ENCODE data around the gene TMEM167B.
"Not testable (repeated sequence)": the region's sequence is repeated elsewhere in the genome, so short reads cannot be mapped to it uniquely, and the experiment has no call there.

TMEM167B gene

GRCh38 chr1:109090196-109091077 is at the start of gene TMEM167B:
TSS of gene TMEM167B (plus strand) at chr1:109090764. CDS start at chr1:109090873, 109 bp downstream.
- peak; percentile 63 to 68 for DNase-seq (ENCODE audit: low read depth in 2 of 2)

- peak in 1 of 2 donors; percentile 13 for DNase-seq (ENCODE audit: low read depth in 2 of 2)
Observed at GRCh38 chr1:109040989-109041620, 49.5 kb upstream of the TMEM167B start.

GRCh38 chr1:109041621-109042468 is 48.7 kb upstream of the TMEM167B start, which contains the start of gene WDR47:
TSS of gene WDR47 (minus strand) at chr1:109042102. CDS start at chr1:109023512, 18,590 bp downstream.
- DNase-seq (ENCODE audit: low read depth in 2 of 2) = peak; percentile 86 to 90

DNA sequence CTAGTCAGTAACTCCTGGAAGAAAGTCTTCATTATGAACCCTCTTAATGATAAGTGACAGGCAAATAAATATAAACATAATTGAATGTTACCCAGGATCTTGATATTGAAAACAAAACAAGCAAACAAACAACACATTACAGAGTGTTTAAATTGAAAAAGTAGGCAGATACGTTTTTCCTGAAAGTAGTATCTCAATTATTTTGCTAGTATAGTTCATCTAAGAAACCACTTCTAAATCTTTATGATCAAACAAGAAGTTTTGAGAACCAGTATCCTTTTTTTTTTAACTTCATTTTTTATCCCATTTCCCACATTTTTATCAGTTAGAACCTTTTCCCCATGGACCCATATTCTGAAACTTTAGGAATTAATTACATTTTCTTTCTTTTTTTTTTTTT is 45.0 kb upstream of the TMEM167B start:
- no peak for DNase-seq (ENCODE audit: low read depth in 2 of 2)

GRCh38 chr1:109046671-109047070 is 43.9 kb upstream of the TMEM167B start:
- DNase-seq (ENCODE audit: low read depth in 2 of 2) = no peak

GRCh38 chr1:109047339-109047738 is 43.2 kb upstream of the TMEM167B start:
- no peak for DNase-seq (ENCODE audit: low read depth in 2 of 2)

DNA sequence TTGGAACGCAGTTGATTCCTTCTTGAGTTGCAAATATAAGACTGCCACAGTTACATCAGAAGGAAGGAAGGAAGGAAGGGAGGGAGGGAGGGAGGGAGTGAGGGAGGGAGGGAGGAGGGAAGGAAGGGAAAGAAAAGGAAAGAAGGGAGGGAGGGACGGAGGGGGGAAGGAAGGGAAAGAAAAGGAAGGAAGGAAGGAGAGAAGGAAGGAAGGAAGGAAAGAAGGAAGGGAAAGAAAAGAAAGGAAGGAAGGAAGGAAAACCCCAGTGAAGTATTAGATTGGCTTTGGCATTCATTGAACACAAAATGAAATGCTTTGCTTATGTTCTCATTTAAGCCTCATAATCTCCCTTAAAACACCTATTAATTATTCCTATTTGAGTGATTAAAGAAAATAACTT is 42.2 kb upstream of the TMEM167B start:
- DNase-seq (ENCODE audit: low read depth in 2 of 2) = no peak

- no peak for DNase-seq (ENCODE audit: low read depth in 2 of 2)
Observed at GRCh38 chr1:109050228-109050995, 40.2 kb upstream of the TMEM167B start.

DNA sequence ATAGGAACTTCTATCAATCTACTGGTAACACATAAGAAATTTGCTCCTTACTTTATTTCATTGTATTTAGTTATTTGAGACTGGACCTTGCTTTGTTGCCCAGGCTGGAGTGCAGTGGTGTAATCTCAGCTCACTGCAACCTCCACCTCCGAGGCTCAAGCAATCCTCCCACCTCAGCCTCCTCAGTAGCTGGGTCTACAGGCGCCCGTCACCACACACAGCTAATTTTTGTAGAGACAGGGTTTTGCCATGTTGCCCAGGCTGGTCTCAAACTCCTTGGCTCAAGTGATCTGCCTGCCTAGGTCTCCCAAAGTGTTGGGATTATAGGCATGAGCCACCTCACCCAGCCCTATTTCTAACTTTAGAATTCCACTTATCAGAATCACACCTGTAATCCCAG is 38.4 kb upstream of the TMEM167B start:
- not testable (repeated sequence) for DNase-seq (ENCODE audit: low read depth in 2 of 2)

DNA sequence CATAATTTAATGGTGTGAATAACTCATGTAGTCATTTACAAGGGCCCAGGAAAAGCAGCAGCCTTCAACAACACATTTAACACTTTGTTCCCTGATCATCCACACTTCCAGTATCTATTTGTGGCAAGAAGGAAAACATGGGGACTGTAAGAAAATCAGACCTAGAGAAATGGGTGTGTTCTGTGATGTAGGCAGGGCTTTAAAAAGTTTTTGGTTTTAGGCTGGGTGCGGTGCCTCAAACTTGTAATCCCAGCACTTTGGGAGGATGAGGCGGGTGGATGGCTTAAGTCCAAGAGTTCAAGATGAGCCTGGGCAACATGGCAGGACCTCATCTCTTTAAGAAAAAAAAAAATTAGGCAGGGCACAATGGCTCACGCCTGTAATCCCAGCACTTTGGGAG is 34.5 kb upstream of the TMEM167B start:
- DNase-seq (ENCODE audit: low read depth in 2 of 2) = no peak

GRCh38 chr1:109059026-109059425 is 31.5 kb upstream of the TMEM167B start:
- no peak for DNase-seq (ENCODE audit: low read depth in 2 of 2)

DNA sequence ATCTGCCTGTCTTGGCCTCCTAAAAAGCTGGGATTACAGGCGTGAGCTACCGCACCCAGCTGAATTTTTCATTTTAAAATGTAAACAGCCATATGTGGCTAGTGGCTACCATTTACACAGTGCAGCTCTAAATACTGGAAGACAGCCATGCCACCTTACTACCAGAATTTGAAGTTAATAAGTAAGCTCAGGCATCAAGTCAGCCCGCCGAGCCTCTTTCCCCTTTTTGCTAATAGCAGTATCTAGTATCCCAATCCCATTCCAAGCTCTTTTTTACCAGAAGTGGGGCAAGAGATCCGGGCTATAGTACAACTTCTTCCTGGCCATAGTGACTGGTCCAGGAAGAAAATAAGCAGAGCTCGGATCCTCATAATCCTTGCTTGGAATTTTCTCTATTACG is 29.9 kb upstream of the TMEM167B start:
- no peak for DNase-seq (ENCODE audit: low read depth in 2 of 2)

- no peak for DNase-seq (ENCODE audit: low read depth in 2 of 2)
Observed at GRCh38 chr1:109061183-109061582, 29.4 kb upstream of the TMEM167B start.

DNA sequence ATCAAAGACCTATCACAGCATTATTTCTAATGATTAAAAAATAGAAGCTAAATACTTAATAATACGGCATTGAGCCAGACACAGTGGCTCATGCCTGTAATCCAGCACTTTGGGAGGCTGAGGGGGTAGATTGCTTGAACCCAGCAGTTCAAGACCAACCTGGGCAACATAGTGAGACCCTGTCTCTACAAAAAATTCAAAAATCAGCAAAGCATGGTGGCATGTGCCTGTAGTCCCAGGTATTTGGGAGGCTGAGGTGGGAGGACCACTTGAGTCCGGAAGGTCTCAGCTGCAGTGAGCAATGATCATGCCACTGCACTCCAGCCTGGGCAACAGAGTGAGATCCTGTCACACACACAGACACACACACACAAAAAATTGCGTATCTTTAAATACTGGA is 25.4 kb upstream of the TMEM167B start:
- DNase-seq (ENCODE audit: low read depth in 2 of 2) = no peak

DNA sequence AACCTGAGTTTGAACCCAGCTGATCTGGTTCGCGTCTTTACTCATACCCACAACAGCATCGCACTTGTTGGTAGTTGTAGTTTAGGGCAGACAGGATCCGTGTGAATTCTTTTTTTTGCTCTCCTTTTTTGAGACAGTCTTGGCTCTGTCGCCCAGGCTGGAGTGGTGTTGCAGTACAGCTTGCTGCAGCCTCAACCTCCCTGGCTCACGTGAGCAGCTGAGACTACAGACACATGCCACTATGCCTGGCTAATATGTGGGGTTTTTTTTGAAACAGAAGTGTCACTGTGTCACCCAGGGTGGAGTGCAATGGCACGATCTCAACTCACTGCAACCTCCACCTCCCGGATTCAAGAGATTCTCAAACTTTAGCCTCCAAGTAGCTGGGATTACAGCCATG is 22.7 kb upstream of the TMEM167B start:
- no peak for DNase-seq (ENCODE audit: low read depth in 2 of 2)

- no peak for DNase-seq (ENCODE audit: low read depth in 2 of 2)
Observed at GRCh38 chr1:109069294-109069693, 21.3 kb upstream of the TMEM167B start.

DNA sequence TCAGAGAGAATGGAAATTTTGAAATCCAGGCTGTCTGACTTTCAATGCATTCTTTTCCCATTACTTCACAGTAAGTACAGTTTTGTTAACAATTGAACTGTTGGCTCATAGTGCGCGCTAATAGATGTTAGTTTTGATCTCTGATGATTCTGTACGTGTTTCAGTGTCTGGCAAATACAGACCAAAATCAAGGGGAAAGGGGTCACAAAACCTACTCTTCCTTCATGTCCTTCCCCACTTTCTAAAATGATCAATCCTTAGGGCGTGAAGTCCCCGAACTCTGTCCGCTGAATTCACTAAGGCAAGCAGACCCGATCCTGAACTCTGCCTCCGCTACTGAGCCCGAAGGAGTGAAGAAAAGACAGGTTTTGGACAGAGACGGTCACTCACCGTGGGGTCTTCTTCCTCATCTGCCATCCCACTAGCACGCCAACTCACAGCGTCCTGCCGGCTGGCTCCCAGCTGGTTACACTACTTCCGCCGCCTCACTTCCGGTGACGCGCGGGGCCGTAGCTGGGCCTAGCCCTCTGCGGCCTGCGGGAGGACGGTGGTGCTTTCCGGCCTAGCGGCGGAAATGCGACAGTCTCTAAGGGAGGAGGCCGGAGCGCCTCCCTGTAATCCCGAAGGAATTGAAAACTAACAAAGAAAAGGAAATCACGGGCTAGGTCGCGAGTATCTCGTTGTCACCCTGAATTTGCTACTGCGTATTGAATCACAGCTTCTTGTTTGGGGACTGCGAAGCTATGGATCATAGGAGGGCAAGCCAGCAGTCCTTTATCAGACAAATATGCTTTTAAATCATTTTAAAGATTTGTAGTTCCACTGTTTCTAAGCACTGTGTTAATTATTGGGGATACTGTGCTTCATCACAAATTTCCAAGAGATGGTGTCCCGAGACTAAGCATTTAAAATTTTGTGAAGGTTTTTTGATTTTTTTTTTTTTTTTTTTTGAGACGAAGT is 14.8 kb upstream of the TMEM167B start, which contains the start of gene TAF13:
TAF13 (minus strand) TSS at position 473 of the 960 bp plus-strand sequence; CDS start at position 417, 56 bp downstream.
- DNase-seq (ENCODE audit: low read depth in 2 of 2) = peak; percentile 75 to 76

DNA sequence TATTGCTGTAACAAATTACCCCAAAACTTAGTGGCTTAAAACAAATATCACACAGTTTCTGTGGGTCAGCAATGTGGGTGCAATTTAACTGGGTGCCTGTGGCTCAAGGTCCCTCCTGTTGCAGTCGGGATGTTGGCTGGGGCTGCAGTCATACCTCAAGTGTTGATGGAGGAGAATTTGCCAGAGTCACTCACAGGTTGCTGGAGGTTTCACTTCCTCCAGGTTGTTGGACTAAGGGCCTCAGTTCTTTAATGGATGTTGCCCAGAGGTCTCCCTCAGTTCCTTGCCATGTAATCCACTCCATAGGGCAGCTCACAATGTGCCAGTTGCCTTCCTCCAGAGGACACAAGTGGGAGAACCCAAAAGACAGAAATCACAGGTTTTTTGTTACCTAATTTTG is 12.2 kb upstream of the TMEM167B start:
- no peak for DNase-seq (ENCODE audit: low read depth in 2 of 2)

DNA sequence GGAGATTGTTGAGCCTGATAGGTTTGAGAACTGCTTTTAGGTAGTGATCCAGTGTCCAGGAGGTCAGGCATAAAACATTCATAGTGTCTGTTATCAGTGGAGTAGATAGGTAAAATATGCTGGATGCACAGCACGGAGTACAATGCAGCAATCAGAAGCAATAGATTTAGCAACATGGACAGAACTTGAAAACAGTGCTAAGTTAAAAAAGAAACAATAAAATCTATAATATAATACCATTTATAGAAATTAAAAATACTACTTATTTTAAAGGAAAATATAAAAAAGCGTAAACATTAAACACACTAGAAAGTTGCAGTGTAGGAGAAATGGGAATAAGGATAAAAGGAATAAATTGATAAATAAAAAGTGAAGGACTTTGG is 11.3 kb upstream of the TMEM167B start:
- DNase-seq (ENCODE audit: low read depth in 2 of 2) = no peak

Measured in stimulated activated CD8-positive, alpha-beta memory T cell treated with anti-CD3 and anti-CD28 coated beads, Interleukin-7, amount 100 ng/mL, for 1 hour (primary cell).